GM15510 (cell line): ENCODE results near the gene TYRO3.

Source experiments
- POLR2A ChIP-seq: IDR thresholded peaks from 3 replicates; pipeline ENCODE4 v1.6.1; 2011; ENCODE audit warnings: borderline replicate concordance; ENCODE audit not compliant: insufficient read length; ENCODE audit errors: extremely low read depth

Gene TYRO3

GRCh38 chr15:41558400-41559238 lies at the start of gene TYRO3:
Gene TYRO3 (plus strand): TSS chr15:41559212. CDS start chr15:41559258, 46 bp downstream.
- TF ChIP-seq POLR2A = no peak

- TF ChIP-seq POLR2A = no peak
Observed at GRCh38 chr15:41510728-41511127, 48.3 kb upstream of the TYRO3 start.

- no peak for TF ChIP-seq POLR2A
Observed at GRCh38 chr15:41511331-41511898, 47.6 kb upstream of the TYRO3 start.

GRCh38 chr15:41511899-41512369 lies 47.1 kb upstream of the TYRO3 start:
- TF ChIP-seq POLR2A = no peak

GRCh38 chr15:41512512-41512939 lies 46.5 kb upstream of the TYRO3 start:
- TF ChIP-seq POLR2A = no peak

GRCh38 chr15:41512940-41513505 lies 46.0 kb upstream of the TYRO3 start:
- TF ChIP-seq POLR2A = no peak

- no peak for TF ChIP-seq POLR2A
Observed at GRCh38 chr15:41513506-41514227, 45.3 kb upstream of the TYRO3 start, which contains the start of gene LTK. Gene LTK (minus strand): TSS chr15:41513827. CDS start chr15:41513709, 118 bp downstream.

- TF ChIP-seq POLR2A = no peak
Observed at GRCh38 chr15:41517895-41518449, 41.0 kb upstream of the TYRO3 start.

- no peak for TF ChIP-seq POLR2A
Observed at GRCh38 chr15:41520636-41521035, 38.4 kb upstream of the TYRO3 start.

GRCh38 chr15:41521614-41522013 lies 37.4 kb upstream of the TYRO3 start:
- TF ChIP-seq POLR2A = no peak

GRCh38 chr15:41523097-41523496 lies 35.9 kb upstream of the TYRO3 start:
- TF ChIP-seq POLR2A = no peak

- no peak for TF ChIP-seq POLR2A
Observed at GRCh38 chr15:41530363-41530956, 28.6 kb upstream of the TYRO3 start.

GRCh38 chr15:41535544-41535943 lies 23.5 kb upstream of the TYRO3 start:
- TF ChIP-seq POLR2A = no peak

- TF ChIP-seq POLR2A = no peak
Observed at GRCh38 chr15:41536866-41537265, 22.1 kb upstream of the TYRO3 start.

- no peak for TF ChIP-seq POLR2A
Observed at GRCh38 chr15:41543521-41543870, 15.5 kb upstream of the TYRO3 start.

GRCh38 chr15:41544650-41545015 lies 14.4 kb upstream of the TYRO3 start:
- TF ChIP-seq POLR2A = no peak
